ENCODE results near the gene NINL.
A peak's percentile ranks its signal among the peaks of the same experiment; 100 is the strongest.
"Not testable (repeated sequence)": the region's sequence is repeated elsewhere in the genome, so short reads cannot be mapped to it uniquely, and the experiment has no call there.

Gene NINL

DNA sequence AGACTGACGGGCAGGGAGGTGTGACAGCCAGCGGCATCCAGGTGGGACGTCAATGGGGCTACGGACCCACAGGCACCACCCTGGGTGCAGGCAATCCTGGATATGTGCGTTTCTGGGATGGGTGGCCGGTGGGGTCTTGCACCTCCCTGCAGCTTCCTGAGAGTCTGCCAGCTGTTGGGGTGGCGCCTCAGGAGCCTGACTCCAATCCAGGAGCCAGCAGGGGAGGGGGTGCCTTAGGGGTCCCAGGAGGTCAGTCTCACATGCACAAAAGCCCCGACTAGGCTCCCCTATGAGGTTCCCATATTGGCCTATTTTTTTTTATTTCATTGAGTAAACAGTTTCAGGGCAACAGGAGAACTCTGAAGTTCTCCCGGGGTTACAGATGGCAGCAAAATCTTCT lies 104.5 kb downstream of the NINL start:
- DNase-seq = no peak

DNA sequence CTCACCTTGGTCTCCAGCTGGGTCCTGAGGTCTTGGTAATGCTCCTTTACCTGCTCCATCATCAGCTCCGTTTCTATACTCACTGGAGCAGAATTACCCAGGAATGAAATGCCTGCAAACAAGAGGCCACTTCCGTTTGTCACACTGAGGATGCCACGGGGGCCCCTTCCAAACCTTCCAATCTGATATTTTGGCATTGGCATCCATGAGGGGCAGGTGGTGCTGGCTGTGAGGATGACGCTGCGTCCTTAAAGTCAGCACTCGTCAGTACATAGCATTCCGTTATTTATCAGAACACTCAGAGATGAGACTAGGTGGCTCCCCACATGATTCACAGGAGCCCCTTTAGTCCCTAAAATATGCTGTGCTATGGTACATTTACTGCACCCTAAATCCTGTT lies 105.2 kb downstream of the NINL start:
- DNase-seq = no peak

DNA sequence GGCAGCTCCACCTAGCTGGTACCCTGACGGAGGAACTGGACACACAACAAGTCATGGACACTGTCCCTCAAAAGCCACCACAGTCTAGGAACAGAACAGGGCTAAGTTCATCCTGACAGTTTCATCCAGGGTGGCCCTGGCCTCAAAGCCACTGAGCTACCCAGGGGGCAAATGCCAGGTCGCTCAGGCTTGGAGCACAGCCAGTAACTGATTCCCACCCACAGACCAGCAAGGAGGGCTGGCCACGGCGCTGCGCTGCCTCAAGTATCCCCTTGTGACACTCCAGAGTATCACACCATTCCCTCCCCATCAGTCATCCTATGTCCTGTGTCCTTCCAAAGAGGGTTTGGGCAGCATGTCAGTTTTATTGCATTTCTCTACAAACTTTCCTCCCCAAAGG lies 105.7 kb downstream of the NINL start:
- no peak for DNase-seq

DNA sequence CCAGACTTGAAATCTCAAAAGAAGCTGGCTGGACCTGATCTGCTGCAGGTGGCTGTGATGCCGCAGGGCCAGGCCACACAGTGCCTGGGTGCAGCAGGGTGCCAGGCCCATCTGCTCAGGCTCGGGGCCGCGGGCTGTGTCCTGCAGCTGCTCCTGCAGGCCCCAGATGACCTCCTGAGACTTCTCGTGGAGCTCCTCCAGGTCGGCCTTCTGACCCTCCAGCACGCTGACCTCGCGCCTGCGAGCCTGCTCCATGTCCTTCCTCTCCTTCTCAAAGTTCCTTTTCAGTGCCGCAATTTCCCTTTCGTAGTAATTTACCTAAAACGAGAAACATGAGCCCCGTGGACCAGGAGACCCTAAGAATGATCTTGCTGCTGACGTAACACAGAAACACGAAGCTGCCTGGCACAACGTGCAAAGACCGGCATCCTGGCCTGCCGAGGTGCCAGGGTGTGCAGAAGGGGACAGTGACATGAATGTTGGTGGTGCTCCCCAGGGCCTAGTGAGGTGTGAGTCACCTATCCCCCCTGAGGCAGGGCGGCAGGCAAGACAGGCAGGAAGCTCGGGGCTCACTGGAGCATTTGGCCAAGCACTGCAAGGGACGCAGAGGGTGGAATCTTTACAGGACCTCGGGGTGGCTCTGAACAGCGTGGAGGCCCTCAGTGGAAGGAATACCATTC lies 106.3 kb downstream of the NINL start:
- no peak for DNase-seq

DNA sequence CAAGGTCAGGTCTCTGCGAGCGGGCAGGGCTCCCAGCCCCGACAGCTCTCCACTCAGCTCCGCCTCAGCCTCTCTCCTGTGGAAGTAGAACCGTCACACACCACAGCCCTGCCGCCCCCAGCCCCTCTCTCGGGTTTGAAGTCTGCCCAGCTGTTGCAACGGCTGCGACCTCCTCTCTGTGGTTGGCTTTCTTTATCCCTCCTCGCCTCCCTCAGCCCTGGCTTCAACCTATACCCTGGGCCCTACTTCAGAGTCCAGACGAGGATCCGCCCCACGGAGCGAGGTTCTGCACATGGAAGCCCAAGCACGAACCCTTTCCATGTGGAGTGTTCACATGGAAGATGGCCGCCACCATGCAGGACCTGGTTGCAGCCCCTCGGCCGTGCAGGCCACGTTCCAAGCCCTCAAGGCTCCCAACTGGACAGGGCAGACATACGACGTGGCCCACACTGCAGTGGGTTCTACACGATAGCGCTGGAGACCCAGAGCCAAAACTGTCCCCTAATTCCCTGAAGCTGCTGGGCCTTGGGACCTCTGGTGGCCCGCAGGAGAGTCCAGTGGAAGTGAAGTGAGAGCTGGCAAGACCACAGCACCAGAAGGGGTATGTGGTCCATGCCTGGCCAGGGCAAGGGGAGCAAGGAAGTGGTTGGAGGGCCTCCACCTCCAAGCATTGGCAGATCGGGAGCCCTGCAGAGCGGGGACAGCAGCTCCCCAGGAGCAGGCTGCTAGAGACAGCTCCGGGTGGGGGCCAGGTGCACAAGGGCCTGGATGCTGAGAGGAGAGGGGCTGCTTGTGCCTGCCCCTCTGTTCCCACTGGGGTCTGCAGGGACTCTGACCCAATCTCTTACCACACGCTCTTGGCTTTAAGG lies 108.1 kb downstream of the NINL start:
- DNase-seq = no peak

DNA sequence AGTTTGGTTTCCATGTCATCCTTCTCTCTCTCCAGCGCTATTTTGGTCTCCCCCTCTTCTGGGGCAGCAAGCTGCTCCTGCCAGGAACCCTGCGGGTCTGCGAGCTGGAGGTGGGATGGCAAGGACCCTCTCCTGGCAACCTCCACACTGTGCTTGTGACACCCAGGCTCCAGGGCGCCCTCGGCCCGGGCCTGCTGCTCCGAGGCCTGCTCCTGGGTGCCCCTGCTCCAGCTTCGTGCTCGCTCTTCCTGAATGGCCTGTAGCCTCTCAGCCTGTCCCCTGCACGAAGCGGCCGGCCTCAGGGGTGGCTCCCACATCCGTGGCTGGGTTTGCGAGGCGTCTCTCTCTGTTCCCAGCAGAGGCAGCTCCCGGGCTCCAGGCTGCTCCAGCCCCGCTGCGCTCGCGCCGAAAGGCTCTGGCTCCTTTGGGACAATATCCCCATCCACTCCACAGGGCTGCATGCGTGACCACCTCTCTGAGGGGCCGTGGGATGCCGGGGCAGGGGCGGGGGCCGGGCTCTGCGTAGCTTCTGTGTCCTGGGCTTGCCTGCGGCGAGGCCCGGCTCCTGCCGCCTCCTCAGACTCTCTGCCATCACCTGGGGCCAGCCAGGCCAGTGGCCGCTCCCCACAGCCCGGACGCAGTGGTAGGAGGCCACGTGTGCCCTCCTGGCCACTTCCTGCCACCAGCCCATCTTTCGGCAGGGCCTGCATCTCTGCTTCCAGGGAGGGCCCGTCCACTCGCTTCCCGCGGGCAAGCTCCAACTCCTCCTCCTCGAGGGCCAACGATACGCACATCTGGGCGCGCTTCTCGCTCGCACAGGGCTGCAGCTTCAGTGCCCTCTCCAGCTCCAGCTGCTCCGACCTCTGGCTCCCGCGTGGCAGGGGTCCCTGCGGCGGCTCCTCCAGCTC lies 109.0 kb downstream of the NINL start:
- DNase-seq = no peak

DNA sequence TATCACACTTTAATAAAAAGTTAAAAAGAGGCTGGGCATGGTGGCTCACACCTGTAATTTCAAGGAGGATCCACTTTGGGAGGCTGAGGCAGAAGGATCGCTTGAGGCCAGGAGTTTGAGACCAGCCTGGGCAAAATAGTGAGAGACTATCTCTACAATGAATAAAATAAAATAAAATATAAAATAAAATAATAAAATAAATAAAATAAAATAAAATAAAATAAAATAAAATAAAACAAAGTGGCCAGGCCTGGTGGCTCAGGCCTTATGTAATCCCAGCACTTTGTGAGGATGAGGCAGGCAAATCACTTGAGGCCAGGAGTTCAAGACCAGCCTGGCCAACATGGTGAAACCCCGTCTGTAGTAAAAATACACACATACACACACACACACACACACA lies 112.0 kb downstream of the NINL start:
- DNase-seq = not testable (repeated sequence)

DNA sequence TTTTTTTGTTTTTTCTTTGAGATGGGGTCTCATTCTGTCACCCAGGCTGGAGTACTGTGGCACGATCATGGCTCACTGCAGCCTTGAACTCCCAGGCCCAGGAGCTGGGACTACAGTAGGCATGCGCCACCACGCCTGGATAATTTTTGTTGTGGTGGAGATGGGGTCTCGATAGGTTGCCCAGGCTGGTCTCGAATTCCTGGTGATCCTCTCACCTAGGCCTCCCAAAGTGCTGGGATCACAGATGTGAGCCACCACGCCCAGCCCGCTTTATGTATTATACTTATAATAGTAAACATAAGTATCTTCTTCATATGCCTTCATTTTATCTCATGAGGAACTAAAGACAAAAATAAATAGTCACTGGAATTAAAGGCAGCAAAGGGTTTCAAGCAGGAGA lies 114.3 kb downstream of the NINL start:
- no peak for DNase-seq

DNA sequence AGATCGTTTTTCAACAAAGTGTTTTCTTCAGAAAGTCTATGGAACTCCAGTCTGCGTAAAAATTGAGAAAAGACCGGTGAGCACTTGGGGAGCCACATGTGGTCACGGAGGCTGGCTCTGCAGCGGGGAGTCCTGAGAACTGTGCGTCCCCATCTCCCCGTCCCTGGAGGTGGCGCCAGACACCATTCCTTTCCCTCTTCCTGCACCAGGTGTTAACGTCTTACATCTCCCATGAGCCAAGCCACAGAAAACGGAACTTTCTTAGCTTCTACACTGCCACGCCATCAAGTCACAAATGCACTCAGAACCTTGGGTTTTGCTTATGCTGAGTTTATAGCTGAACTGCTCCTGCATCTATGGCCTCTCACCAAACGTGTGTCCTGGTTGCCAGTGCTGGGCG lies 115.3 kb downstream of the NINL start:
- DNase-seq = peak; percentile 4

DNA sequence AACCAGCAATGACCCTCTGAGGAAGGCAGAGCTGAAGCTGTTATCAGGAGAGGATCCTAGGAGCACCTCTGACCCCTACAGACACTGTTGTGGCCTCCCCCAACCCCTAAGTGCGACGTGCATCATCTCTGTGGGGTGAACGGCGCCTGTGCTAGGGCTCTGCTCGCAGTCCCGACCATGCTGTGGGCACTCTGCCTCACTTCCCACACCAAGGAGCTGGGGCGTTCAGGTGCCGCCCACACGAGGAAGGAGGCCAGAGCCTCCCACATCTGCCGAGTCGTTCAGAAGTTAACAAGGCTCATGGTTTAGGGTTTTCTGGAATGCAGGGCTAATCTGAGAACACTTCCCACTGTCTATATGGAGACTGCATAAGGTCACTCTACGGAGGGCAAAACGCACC lies 115.8 kb downstream of the NINL start:
- no peak for DNase-seq

DNA sequence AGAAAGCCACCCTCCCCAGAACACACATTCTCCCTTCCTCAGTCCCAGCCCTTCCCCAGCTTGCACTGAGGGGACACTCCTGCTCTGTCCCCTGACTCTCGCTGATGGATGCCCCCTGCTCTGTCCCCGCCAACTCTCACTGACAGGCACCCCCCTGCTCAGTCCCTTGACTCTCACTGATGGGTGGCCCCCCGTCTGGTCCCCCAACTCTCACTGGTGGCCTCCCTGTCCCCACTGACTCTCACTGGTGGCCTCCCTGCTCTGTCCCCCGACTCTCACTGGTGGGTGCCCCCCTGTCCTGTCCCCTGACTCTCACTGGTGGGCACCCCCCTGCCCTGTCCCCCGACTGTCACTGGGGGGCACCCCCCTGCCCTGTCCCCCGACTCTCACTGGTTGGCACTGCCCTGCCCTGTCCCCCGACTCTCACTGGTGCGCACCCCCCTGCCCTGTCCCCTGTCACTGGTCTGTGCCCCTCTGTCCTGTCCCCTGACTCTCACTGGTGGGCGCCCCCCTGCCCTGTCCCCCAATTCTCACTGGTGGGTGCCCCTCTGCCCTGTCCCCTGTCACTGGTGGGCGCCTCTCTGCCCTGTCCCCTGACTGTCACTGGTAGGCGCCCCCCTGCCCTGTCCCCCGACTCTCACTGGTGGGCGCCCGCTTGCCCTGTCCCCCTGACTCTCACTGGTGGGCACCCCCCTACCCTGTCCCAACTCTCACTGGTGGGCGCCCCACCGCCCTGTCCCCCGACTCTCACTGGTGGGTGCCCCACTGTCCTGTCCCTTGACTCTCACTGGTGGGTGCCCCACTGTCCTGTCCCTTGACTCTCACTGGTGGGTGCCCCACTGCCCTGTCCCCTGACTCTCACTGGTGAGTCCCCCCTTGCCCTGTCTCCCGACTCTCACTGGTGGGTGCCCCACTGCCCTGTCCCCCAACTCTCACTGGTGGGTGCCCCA lies 116.9 kb downstream of the NINL start:
- no peak for DNase-seq

DNA sequence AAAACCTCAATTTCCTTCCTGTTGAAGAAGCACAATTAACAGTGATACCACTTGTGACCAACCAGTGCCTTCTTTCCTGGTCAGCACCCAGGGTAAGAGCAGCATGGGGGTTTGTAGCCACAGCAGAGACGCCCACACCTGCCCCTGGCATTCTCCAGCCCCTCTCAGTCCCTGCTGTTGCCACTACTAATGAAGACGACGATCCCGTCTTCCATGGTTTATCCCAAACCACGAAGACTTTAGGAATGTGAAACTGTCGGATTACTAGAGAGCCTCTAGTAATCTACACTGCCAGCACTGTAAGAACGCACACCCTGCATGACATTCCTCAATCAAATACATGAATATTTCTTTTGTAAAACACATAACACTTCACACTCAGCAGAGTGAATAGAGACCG lies 117.9 kb downstream of the NINL start:
- DNase-seq = no peak

DNA sequence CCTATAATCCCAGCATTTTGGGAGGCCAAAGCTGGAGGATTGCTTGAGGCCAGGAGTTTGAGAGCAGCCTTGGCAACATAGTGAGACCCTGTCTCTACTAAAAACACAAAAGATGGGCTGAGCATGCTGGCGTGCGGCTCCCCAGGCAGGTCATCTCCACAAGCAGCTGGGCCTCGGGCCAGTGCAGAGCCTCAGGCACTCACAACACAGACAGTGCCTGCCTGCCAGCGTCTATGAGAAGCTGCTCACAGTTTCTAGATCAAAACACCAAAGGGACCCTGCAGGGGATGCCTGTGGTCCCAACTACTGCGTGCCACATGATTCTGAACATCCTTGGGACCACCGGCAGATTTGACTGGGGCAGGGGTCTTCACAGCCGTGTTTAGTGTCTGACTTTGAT lies 118.5 kb downstream of the NINL start:
- DNase-seq = no peak

DNA sequence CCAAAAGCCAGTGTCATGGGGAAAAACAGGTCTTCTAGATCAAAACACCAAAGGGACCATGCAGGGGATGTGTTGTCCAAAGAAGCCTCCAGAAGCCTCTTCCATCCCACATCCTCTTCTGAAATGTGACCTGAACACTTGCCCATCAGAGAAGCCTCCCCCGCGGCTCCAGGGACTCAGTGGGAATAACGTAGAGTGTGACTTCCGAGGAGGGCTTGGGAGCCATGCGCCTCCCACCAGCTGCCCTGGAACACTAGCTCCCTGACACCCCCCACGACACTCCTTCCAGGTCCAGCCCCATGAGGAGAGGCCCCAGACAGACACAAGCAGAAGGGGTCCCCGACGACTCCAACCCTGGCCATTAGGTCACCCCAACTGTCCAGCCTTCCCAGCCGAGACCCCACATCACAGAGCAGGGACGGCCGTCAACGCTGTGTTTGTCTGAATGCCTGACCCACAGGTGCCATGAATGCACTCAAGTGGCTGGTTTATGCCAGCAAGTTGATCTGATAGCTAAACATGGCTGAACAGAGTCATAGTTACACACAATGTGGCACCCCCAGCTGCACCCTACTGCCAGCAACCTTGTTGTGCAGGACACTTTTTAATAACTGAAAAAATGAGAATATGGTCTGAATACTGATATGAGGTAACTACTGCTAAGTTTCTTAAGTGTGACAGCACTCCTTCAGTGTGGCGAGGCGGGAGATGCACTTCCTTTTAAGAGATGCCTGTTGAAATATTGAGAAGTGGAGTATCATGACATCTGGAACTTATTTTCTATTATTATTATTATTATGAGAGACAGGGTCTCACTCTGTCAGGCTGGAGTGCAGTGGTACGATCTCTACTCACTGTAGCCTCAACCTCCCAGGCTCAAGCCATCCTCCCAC lies 119.8 kb downstream of the NINL start:
- DNase-seq = no peak

DNA sequence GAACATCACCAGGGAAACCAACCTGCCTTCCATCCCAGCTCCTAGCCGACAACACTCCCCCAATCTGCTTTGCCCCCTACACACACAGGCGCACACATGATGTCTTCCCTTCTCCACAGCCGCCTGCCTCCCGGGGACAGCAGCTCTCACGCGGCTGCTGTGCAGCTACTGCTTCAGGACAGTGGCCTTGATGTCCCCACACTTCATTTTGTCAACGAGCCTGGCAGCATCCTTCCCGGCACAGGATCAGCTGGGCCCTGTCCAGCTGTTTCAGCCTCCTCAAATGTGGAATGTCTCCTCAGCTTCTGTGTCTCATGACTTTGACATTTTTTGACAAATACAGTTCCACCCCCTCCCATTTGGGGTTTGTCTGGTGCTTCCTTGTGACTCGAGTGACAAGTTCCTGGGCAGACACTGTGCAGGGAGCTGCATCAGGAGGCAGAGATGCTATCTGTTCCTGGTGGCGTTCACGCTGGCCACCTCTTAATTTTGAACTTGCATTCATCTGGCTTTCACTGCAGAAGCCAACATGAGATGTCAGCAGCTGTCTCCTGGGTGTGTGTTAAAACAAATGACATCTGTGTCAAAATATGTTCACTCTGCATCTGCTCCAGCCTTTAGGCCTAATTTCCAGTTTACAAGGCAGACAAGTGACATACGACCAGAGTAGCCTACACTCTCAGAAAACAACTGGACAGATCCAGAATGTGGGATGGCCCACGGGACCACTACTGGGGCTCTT lies 120.7 kb downstream of the NINL start:
- DNase-seq = no peak

DNA sequence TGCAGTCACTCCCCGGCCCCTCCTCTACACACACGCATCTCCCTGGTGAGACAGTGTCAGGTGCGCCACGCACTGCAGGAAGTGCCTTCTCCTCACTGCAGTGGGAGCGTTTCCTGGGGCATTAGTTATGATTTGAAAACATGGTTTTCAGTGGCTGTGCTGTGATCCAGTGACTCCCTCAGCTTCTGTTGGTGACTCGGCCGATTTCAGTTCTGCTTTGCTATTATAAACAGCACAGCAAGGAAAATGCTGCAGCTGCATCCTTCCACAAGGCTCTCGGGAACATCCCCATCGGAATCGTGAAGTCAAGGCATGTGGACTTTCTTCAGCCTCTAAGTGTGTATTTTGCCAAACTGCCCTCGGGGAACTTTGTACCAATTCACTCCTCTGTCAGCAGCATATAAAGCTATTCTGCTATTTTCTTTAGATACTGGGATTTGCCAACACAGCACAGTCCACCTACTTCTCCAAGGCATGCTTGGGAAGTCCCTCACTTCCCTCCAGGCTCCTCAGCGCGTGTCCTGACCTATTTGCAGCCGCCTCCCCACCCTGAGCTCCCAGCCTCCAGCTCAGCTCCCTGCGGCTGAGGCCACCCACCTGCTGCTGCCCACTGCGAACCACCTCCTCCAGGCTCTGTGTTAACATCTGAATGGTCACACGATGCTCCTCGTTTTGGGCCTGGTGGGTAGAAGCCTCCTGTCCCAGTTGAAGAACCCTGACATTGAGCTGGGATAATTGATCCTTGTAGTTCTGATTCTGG lies 123.4 kb downstream of the NINL start:
- no peak for DNase-seq

DNA sequence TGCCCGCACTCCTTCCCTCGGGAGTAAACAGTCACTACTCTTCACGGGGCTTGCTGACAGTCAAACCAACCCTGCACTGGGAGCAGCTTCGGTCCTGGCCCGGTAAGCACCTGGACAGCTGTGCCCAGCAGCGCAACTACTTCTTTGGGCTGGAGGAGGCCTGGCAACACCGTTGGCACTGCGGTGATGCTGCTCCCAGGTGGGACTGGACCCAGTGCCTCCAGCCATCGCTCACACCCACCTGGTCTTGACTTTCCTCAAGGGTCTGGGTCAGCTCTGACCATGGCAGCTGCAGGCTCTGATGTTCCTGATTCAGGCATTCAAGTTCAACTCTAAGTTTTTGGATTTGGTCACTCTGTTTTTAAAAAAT lies 124.1 kb downstream of the NINL start:
- DNase-seq = no peak

DNA sequence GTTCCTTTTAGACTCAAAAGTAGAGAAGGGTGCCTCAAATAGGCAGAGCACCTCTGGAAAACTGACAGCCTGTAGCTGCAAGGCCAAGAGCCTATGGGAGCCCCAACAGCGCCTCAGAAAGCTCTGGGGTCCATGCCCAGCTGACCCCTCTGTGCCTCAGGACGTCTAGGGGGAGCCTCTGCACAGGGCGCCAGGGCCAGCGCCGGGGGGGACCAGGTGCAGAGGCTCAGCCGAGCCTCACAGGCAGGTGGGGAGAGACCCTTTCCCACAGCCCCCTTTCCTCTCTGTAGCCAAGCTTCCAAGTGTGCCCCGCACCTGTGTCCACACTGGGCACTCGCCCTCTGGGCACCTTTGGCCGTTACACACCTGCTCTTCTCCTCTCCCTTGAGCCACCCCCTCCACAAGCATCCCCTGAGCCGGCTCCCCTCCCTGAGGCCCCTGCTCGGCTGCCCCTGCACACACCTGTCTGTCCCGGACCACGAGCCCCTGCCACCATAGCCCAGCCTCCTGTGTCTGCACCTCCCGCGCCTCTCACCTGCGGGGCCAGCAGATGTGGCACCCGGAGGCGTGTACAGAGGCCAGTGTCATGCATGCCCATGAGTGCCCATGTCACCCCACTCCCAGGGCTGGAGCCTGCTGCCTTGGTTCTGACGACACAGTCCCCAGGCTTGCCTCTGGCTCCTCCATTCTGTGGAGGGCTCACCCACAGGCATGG lies 124.6 kb downstream of the NINL start:
- DNase-seq = no peak

DNA sequence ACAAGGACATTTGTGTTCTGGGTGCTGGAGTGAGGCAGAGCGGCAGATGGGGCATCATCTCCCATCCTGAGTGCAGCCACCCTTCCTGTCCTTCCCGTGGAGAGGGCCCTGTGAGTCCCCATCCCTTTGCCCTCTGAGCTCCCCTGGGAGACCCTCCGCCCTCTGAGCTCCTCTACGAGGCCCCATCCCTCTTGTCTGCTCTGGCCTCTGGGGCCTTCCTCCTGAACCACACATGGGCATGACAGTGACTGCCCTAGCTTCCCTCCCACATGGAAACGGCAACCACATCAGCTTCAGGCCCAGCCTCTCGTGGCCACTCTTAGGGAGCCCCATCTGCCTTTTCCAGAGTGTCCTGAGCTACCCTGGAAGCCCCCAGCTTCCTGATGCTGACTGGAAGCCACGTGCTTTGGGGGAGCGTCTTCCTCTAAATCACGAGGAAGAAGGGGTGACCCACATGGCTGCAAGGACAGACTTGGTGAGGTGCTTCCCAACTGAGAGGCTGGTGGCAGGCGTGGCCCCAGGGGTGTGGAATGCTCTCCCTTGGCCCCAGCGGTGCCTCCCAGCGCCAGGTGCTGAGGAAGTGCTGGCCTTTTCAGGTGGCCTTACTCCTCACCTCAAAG lies 125.3 kb downstream of the NINL start:
- no peak for DNase-seq
